HepG2 (cell line): ENCODE data around the gene ASB14. TPM values are rescaled to one million over a fixed set of nuclear protein-coding genes. Genes with fewer than 3 reads are reported as not detected.

ENCODE experiments used
- CREB1 ChIP-seq, 2 experiments: fragments of 450-650 bp in 1 of 2; IDR thresholded peaks; 2 replicates each; pipeline ENCODE4 v1.6.1; 2016 to 2017; ENCODE audit warnings: control low read depth in 1 of 2, mild to moderate bottlenecking in 1 of 2, missing compliant biosample characterization in 1 of 2, missing genetic modification characterization in 1 of 2
- HNRNPUL1 ChIP-seq: fragments of 200-400 bp; formaldehyde crosslinking; IDR thresholded peaks from 2 replicates; pipeline ENCODE4 v1.6.1; 2017; ENCODE audit warnings: low read depth, mild to moderate bottlenecking, low read length, moderate library complexity
- NCOA5 ChIP-seq: sonication (generic); formaldehyde crosslinking; IDR thresholded peaks from 2 replicates; pipeline ENCODE4 v1.4.0; 2020; ENCODE audit warnings: missing genetic modification reagents
- SP140L ChIP-seq: sonication (generic); formaldehyde crosslinking; IDR thresholded peaks from 2 replicates; pipeline ENCODE4 v1.4.0; 2020; ENCODE audit warnings: missing genetic modification reagents, borderline replicate concordance
- ZNF205 ChIP-seq: IDR thresholded peaks from 2 replicates; pipeline ENCODE4 v1.6.1; 2018; ENCODE audit warnings: missing biosample characterization, missing genetic modification reagents
- ZNF354B ChIP-seq: sonication (generic); formaldehyde crosslinking; IDR thresholded peaks from 2 replicates; pipeline ENCODE4 v1.8.0; 2022; ENCODE audit warnings: mild to moderate bottlenecking, missing genetic modification reagents
- ZNF777 ChIP-seq: sonication (generic); formaldehyde crosslinking; IDR thresholded peaks from 2 replicates; pipeline ENCODE4 v1.4.0; 2020; ENCODE audit warnings: missing genetic modification reagents
- polyA plus RNA-seq, 8 experiments: library from polyadenylated mRNA; depleted of rRNA in 3 of 8; stranded (reverse) in 7 of 8; unstranded in 1 of 8; fragments of >200 nt; fragmentation: Illumina TruSeq in 4 of 8; extraction: Trizol in 4 of 8; gene quantifications; 2 replicates each; pipeline versions ENCODE4 v1.2.1 to v1.2.3, GENCODE V29; 2011 to 2016; ENCODE audit warnings: low read depth in 4 of 8, missing spikeins in 1 of 8, mixed read lengths in 1 of 8; ENCODE audit not compliant: insufficient read depth in 1 of 8
- total RNA-seq, 5 experiments: library from RNA; depleted of rRNA; stranded (reverse); fragments of >200 nt; fragmentation: Illumina TruSeq; extraction: Trizol; gene quantifications; 2 replicates each; pipeline ENCODE4 v1.2.3, GENCODE V29; 2016; ENCODE audit warnings: low read depth in 1 of 5
- TF ChIP-seq, protein P1 (sequence below): IDR thresholded peaks from 2 replicates; pipeline ENCODE4 v1.6.1; 2016; ENCODE audit warnings: low read depth, missing genetic modification reagents, missing compliant biosample characterization
- TF ChIP-seq, protein P2 (sequence below): sonication (generic); formaldehyde crosslinking; IDR thresholded peaks from 2 replicates; pipeline ENCODE4 v1.4.0; 2020; ENCODE audit warnings: mild to moderate bottlenecking, missing genetic modification reagents
- TF ChIP-seq, protein P3 (sequence below): sonication (generic); formaldehyde crosslinking; IDR thresholded peaks from 2 replicates; pipeline ENCODE4 v1.4.0; 2020; ENCODE audit warnings: missing genetic modification reagents
- TF ChIP-seq, protein P4 (sequence below): IDR thresholded peaks from 2 replicates; pipeline ENCODE4 v1.6.1; 2016; ENCODE audit warnings: low read depth
- TF ChIP-seq, protein P5 (sequence below): sonication (generic); formaldehyde crosslinking; IDR thresholded peaks from 2 replicates; pipeline ENCODE4 v1.9.0; 2022; ENCODE audit warnings: low read depth, missing genetic modification reagents

ASB14 gene
- total and polyA plus RNA-seq, 2 of the 13 experiments (the other 11 are each of a cell fraction or from before 2014, with no cell fraction given) = not detected

DNA sequence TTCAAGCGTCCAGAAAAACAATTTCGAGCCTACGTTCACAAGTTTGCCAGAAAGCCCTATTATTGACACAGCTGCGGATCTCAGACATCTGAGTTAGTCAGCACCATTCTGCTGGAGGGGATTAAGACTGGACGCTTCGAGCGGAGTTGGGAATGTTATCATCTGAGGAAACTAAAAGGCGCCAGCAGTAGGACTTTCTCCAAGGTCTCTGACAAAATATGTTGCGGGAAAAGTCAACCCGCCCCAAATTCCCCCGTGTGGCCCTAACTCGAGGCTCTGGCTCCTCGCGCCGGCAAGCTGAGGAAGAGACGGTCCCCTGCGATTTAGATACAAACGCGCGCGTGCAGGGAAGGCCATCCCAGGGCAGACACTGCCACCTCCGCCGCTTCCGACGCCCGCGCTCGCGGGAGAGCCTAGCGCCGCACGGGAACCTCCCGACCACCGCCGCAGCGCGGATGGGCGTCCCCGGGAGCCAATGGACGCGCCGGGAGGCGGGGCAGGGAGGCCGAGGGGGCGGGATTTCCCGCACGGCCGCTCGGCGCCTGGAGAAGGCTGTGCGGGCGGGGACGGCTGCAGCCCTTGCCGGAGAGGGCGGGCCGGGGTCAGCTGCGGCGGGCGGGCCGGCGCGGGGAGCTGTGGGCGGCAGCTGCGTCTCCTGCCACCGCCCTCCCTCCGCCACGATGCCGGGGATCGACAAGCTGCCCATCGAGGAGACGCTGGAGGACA, 65.1 kb downstream of the ASB14 start, which contains the start of gene APPL1 (continued):
- TF ChIP-seq NCOA5 = no peak
- TF ChIP-seq CREB1 (IDR thresholded peaks at IDR 0.05) = 0 out of 2 replicates have a peak, but pooled peaks have one; percentile 32
- TF ChIP-seq CREB1 (CRISPR knock-in tag; IDR thresholded peaks at IDR 0.05) = no peak
- TF ChIP-seq, protein P1, sequence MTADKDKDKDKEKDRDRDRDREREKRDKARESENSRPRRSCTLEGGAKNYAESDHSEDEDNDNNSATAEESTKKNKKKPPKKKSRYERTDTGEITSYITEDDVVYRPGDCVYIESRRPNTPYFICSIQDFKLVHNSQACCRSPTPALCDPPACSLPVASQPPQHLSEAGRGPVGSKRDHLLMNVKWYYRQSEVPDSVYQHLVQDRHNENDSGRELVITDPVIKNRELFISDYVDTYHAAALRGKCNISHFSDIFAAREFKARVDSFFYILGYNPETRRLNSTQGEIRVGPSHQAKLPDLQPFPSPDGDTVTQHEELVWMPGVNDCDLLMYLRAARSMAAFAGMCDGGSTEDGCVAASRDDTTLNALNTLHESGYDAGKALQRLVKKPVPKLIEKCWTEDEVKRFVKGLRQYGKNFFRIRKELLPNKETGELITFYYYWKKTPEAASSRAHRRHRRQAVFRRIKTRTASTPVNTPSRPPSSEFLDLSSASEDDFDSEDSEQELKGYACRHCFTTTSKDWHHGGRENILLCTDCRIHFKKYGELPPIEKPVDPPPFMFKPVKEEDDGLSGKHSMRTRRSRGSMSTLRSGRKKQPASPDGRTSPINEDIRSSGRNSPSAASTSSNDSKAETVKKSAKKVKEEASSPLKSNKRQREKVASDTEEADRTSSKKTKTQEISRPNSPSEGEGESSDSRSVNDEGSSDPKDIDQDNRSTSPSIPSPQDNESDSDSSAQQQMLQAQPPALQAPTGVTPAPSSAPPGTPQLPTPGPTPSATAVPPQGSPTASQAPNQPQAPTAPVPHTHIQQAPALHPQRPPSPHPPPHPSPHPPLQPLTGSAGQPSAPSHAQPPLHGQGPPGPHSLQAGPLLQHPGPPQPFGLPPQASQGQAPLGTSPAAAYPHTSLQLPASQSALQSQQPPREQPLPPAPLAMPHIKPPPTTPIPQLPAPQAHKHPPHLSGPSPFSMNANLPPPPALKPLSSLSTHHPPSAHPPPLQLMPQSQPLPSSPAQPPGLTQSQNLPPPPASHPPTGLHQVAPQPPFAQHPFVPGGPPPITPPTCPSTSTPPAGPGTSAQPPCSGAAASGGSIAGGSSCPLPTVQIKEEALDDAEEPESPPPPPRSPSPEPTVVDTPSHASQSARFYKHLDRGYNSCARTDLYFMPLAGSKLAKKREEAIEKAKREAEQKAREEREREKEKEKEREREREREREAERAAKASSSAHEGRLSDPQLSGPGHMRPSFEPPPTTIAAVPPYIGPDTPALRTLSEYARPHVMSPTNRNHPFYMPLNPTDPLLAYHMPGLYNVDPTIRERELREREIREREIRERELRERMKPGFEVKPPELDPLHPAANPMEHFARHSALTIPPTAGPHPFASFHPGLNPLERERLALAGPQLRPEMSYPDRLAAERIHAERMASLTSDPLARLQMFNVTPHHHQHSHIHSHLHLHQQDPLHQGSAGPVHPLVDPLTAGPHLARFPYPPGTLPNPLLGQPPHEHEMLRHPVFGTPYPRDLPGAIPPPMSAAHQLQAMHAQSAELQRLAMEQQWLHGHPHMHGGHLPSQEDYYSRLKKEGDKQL = no peak
- peak; percentile 67; the same call in 1 of the 2 replicates for TF ChIP-seq ZNF777
- no peak for TF ChIP-seq HNRNPUL1
- TF ChIP-seq, protein P2, sequence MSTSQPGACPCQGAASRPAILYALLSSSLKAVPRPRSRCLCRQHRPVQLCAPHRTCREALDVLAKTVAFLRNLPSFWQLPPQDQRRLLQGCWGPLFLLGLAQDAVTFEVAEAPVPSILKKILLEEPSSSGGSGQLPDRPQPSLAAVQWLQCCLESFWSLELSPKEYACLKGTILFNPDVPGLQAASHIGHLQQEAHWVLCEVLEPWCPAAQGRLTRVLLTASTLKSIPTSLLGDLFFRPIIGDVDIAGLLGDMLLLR = no peak
- 0 out of 2 replicates have a peak, but pooled peaks have one; percentile 64 for TF ChIP-seq ZNF205 (CRISPR knock-in tag)
- TF ChIP-seq, protein P3, sequence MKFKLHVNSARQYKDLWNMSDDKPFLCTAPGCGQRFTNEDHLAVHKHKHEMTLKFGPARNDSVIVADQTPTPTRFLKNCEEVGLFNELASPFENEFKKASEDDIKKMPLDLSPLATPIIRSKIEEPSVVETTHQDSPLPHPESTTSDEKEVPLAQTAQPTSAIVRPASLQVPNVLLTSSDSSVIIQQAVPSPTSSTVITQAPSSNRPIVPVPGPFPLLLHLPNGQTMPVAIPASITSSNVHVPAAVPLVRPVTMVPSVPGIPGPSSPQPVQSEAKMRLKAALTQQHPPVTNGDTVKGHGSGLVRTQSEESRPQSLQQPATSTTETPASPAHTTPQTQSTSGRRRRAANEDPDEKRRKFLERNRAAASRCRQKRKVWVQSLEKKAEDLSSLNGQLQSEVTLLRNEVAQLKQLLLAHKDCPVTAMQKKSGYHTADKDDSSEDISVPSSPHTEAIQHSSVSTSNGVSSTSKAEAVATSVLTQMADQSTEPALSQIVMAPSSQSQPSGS (CRISPR knock-in tag) = 0 out of 2 replicates have a peak, but pooled peaks have one; percentile 22
- TF ChIP-seq SP140L (CRISPR knock-in tag) = no peak
- TF ChIP-seq ZNF354B = 0 out of 2 replicates have a peak, but pooled peaks have one; percentile 44
- TF ChIP-seq, protein P4, sequence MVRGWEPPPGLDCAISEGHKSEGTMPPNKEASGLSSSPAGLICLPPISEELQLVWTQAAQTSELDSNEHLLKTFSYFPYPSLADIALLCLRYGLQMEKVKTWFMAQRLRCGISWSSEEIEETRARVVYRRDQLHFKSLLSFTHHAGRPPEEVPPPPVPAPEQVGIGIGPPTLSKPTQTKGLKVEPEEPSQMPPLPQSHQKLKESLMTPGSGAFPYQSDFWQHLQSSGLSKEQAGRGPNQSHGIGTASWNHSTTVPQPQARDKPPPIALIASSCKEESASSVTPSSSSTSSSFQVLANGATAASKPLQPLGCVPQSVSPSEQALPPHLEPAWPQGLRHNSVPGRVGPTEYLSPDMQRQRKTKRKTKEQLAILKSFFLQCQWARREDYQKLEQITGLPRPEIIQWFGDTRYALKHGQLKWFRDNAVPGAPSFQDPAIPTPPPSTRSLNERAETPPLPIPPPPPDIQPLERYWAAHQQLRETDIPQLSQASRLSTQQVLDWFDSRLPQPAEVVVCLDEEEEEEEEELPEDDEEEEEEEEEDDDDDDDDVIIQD (CRISPR knock-in tag) = 0 out of 2 replicates have a peak, but pooled peaks have one; percentile 35
- TF ChIP-seq, protein P5, sequence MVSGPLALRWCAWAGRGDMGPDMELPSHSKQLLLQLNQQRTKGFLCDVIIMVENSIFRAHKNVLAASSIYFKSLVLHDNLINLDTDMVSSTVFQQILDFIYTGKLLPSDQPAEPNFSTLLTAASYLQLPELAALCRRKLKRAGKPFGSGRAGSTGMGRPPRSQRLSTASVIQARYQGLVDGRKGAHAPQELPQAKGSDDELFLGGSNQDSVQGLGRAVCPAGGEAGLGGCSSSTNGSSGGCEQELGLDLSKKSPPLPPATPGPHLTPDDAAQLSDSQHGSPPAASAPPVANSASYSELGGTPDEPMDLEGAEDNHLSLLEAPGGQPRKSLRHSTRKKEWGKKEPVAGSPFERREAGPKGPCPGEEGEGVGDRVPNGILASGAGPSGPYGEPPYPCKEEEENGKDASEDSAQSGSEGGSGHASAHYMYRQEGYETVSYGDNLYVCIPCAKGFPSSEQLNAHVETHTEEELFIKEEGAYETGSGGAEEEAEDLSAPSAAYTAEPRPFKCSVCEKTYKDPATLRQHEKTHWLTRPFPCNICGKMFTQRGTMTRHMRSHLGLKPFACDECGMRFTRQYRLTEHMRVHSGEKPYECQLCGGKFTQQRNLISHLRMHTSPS (CRISPR knock-in tag) = no peak
